IMR-90 (cell line): ENCODE measurements around the gene C3orf18. TPM values are rescaled to one million over a fixed set of nuclear protein-coding genes. Genes with fewer than 3 reads are reported as not detected.

ENCODE experiments used
- ATAC-seq: fragments of 200-7000 bp; cut with Tn5 transposase; 2 replicates; pipeline ENCODE4 v1.9.1; 2020; ENCODE audit warnings: low read depth, mild to moderate bottlenecking, moderate library complexity
- BruUV-seq: library from RNA; stranded (reverse); fragments of 400-500 nt; replicated peaks from 2 replicates; lab custom pipeline; 2021; lab: Mats Ljungman, UMichigan
- CTCF ChIA-PET: fragments of 300-600 bp; formaldehyde crosslinking; extraction: SDS; loops from one replicate; lab custom pipeline; 2021; ENCODE audit warnings: antibody characterized with exemption; lab: Yijun Ruan, JAX
- POLR2A ChIA-PET: fragments of 300-600 bp; sonication (Branson Sonifier 250); formaldehyde crosslinking; loops from one replicate; lab custom pipeline; 2022; ENCODE audit warnings: antibody characterized with exemption; ENCODE audit not compliant: unreplicated experiment; lab: Charles Lee
- DNase-seq: peaks from one replicate; pipeline ENCODE4 v3.0.0; 2013
- H2AFZ ChIP-seq: replicated peaks from 2 replicates; pipeline ENCODE3; 2013; ENCODE audit warnings: low read length, mild to moderate bottlenecking; ENCODE audit not compliant: poor library complexity
- H2AK5ac ChIP-seq: 2 replicates; pipeline ENCODE4 v1.6.1; 2013; ENCODE audit warnings: low read depth, low read length, inconsistent platforms
- H2AK9ac ChIP-seq: replicated peaks from 2 replicates; pipeline ENCODE3; 2013; ENCODE audit warnings: mild to moderate bottlenecking, low read depth, low read length, moderate library complexity; ENCODE audit not compliant: poor library complexity
- H2BK120ac ChIP-seq: 2 replicates; pipeline ENCODE4 v1.6.1; 2013; ENCODE audit warnings: low read depth, low read length, inconsistent platforms
- H2BK15ac ChIP-seq: 3 replicates; pipeline ENCODE4 v1.6.1; 2013; ENCODE audit warnings: low read depth, low read length, inconsistent platforms
- H2BK20ac ChIP-seq: 2 replicates; pipeline ENCODE4 v1.6.1; 2013; ENCODE audit warnings: low read depth, mild to moderate bottlenecking, inconsistent platforms, low read length, moderate library complexity
- H2BK5ac ChIP-seq: 2 replicates; pipeline ENCODE4 v1.6.1; 2013; ENCODE audit warnings: mild to moderate bottlenecking, low read depth, low read length, inconsistent platforms; ENCODE audit not compliant: poor library complexity, severe bottlenecking
- H3K14ac ChIP-seq: replicated peaks from 2 replicates; pipeline ENCODE4 v1.6.1; 2013; ENCODE audit warnings: low read depth, low read length, inconsistent platforms
- H3K18ac ChIP-seq: 2 replicates; pipeline ENCODE4 v1.6.1; 2013; ENCODE audit warnings: low read depth, low read length, control low read depth
- H3K23ac ChIP-seq: 2 replicates; pipeline ENCODE4 v1.6.1; 2013; ENCODE audit warnings: low read depth, low read length, inconsistent platforms
- H3K27ac ChIP-seq: 2 replicates; pipeline ENCODE4 v1.5.1; 2013; ENCODE audit warnings: mild to moderate bottlenecking, control low read depth, low read length; ENCODE audit not compliant: insufficient read depth
- H3K27me3 ChIP-seq: 2 replicates; pipeline ENCODE4 v1.6.1; 2013; ENCODE audit warnings: low read length; ENCODE audit not compliant: control insufficient read depth, insufficient read depth
- H3K36me3 ChIP-seq: 2 replicates; pipeline ENCODE4 v1.6.1; 2013; ENCODE audit warnings: low read length, mixed read lengths; ENCODE audit not compliant: control insufficient read depth, insufficient read depth
- H3K4ac ChIP-seq: 2 replicates; pipeline ENCODE4 v1.6.1; 2013; ENCODE audit warnings: low read depth, low read length, inconsistent platforms
- H3K4me1 ChIP-seq: 2 replicates; pipeline ENCODE4 v1.6.1; 2013; ENCODE audit warnings: low read length, mixed read lengths; ENCODE audit not compliant: control insufficient read depth, insufficient read depth
- H3K4me2 ChIP-seq: 2 replicates; pipeline ENCODE4 v1.6.1; 2013; ENCODE audit warnings: low read depth, mild to moderate bottlenecking, control low read depth, low read length, moderate library complexity
- H3K4me3 ChIP-seq: 2 replicates; pipeline ENCODE4 v1.5.1; 2013; ENCODE audit warnings: low read depth, mild to moderate bottlenecking, control low read depth, low read length, moderate library complexity; ENCODE audit not compliant: insufficient read depth
- H3K56ac ChIP-seq: 2 replicates; pipeline ENCODE4 v1.6.1; 2013; ENCODE audit warnings: low read length, inconsistent platforms; ENCODE audit not compliant: insufficient read depth; ENCODE audit errors: extremely low read depth
- H3K79me1 ChIP-seq, 2 experiments: 2 replicates each; pipeline ENCODE4 v1.6.1; 2013; ENCODE audit warnings: low read length in 2 of 2, inconsistent platforms in 1 of 2, low read depth in 1 of 2
- H3K9ac ChIP-seq: 2 replicates; pipeline ENCODE4 v1.6.1; 2013; ENCODE audit warnings: low read depth, low read length, control low read depth
- H3K9me1 ChIP-seq: 2 replicates; pipeline ENCODE4 v1.6.1; 2013; ENCODE audit warnings: low read length, inconsistent platforms; ENCODE audit not compliant: insufficient read depth
- H3K9me3 ChIP-seq: 2 replicates; pipeline ENCODE4 v1.6.1; 2013; ENCODE audit warnings: low read length; ENCODE audit not compliant: control insufficient read depth, insufficient read depth
- H4K20me1 ChIP-seq: 2 replicates; pipeline ENCODE4 v1.6.1; 2013; ENCODE audit warnings: low read length, inconsistent platforms; ENCODE audit not compliant: insufficient read depth
- H4K5ac ChIP-seq: 2 replicates; pipeline ENCODE4 v1.6.1; 2013; ENCODE audit warnings: mild to moderate bottlenecking, low read depth, low read length, control low read depth
- H4K8ac ChIP-seq, 2 experiments: 2 replicates each; pipeline ENCODE4 v1.6.1; 2013; ENCODE audit warnings: low read depth in 2 of 2, low read length in 2 of 2, control low read depth in 1 of 2, inconsistent platforms in 1 of 2
- H4K91ac ChIP-seq: 2 replicates; pipeline ENCODE4 v1.6.1; 2013; ENCODE audit warnings: low read depth, low read length, inconsistent platforms; ENCODE audit not compliant: insufficient read depth
- BHLHE40 ChIP-seq: fragments of 150-350 bp; IDR thresholded peaks from 2 replicates; pipeline ENCODE4 v1.6.1; 2016; ENCODE audit warnings: mild to moderate bottlenecking, low read depth, low read length
- CEBPB ChIP-seq: IDR thresholded peaks from 2 replicates; pipeline ENCODE4 v1.6.1; 2012; ENCODE audit warnings: low read depth, low read length, improper control_type of control experiment
- CHD1 ChIP-seq: IDR thresholded peaks from 2 replicates; pipeline ENCODE4 v1.6.1; 2012; ENCODE audit warnings: low read depth, low read length, improper control_type of control experiment
- CTCF ChIP-seq: conservative IDR thresholded peaks from 2 replicates; pipeline ENCODE4 v1.5.1; 2012; ENCODE audit warnings: mild to moderate bottlenecking, low read depth, low read length, improper control_type of control experiment
- ELK1 ChIP-seq: fragments of 150-350 bp; IDR thresholded peaks from 2 replicates; pipeline ENCODE4 v1.6.1; 2016; ENCODE audit warnings: low read depth, mild to moderate bottlenecking, low read length, moderate library complexity, borderline replicate concordance
- FOS ChIP-seq: fragments of 150-350 bp; IDR thresholded peaks from 2 replicates; pipeline ENCODE4 v1.6.1; 2016; ENCODE audit warnings: low read depth, low read length
- MAFK ChIP-seq: IDR thresholded peaks from 2 replicates; pipeline ENCODE4 v1.6.1; 2012; ENCODE audit warnings: low read depth, low read length, improper control_type of control experiment
- MAZ ChIP-seq: IDR thresholded peaks from 2 replicates; pipeline ENCODE4 v1.6.1; 2012; ENCODE audit warnings: low read depth, mild to moderate bottlenecking, low read length, improper control_type of control experiment, moderate library complexity, borderline replicate concordance
- MXI1 ChIP-seq: IDR thresholded peaks from 2 replicates; pipeline ENCODE4 v1.6.1; 2012; ENCODE audit warnings: low read depth, mild to moderate bottlenecking, low read length, moderate library complexity, borderline replicate concordance
- NFE2L2 ChIP-seq: fragments of 150-350 bp; IDR thresholded peaks from 2 replicates; pipeline ENCODE4 v1.6.1; 2016; ENCODE audit warnings: low read depth, mild to moderate bottlenecking, low read length
- POLR2A ChIP-seq: IDR thresholded peaks from 2 replicates; pipeline ENCODE4 v1.6.1; 2012; ENCODE audit warnings: mild to moderate bottlenecking, low read depth, low read length
- RAD21 ChIP-seq: IDR thresholded peaks from 2 replicates; pipeline ENCODE4 v1.6.1; 2012; ENCODE audit warnings: low read length, improper control_type of control experiment
- RCOR1 ChIP-seq: IDR thresholded peaks from 2 replicates; pipeline ENCODE4 v1.6.1; 2012; ENCODE audit warnings: mild to moderate bottlenecking, low read length, improper control_type of control experiment; ENCODE audit not compliant: insufficient replicate concordance
- RFX5 ChIP-seq: IDR thresholded peaks from 2 replicates; pipeline ENCODE4 v1.8.0; 2012; ENCODE audit warnings: low read depth, mild to moderate bottlenecking, low read length, moderate library complexity
- SMC3 ChIP-seq: fragments of 150-350 bp; IDR thresholded peaks from 2 replicates; pipeline ENCODE4 v1.6.1; 2016; ENCODE audit warnings: low read depth, mild to moderate bottlenecking, antibody characterized with exemption, low read length, moderate library complexity
- WGBS, 2 experiments: methylation state at CpG; one replicate each; pipeline versions ENCODE4 v1.1.5 to v1.1.7; 2013; ENCODE audit warnings: missing lambda C conversion rate in 2 of 2; ENCODE audit not compliant: insufficient read length in 1 of 2; ENCODE audit errors: extremely low coverage in 2 of 2; 5-methylcytosine and 5-hydroxymethylcytosine counted together
- dilution Hi-C: fragments of 300-500 bp; cut with HindIII; formaldehyde crosslinking; loops from one replicate; pipeline ENCODE4 v1.14.3; 2018; ENCODE audit warnings: low sequenced_read_pairs; ENCODE audit not compliant: unreplicated experiment
- in situ Hi-C: fragments of 300-500 bp; cut with MboI; formaldehyde crosslinking; loops from 3 replicates; pipeline ENCODE4 v1.14.3; 2019; ENCODE audit warnings: low sequenced_read_pairs, inconsistent platforms, mixed read lengths
- intact Hi-C: fragments of 100-400 bp; cut with micrococcal nuclease; formaldehyde crosslinking; loops from 2 replicates; pipeline ENCODE4 v1.10.0; 2022
- polyA plus RNA-seq, 3 experiments: library from polyadenylated mRNA; depleted of rRNA; stranded (reverse); fragments of >200 nt; gene quantifications; 2 replicates each; pipeline ENCODE4 v1.2.3, GENCODE V29; 2012; ENCODE audit warnings: low replicate concordance in 1 of 3
- total RNA-seq: library from RNA; depleted of rRNA; stranded (reverse); fragments of >200 nt; gene quantifications from 2 replicates; pipeline ENCODE4 v1.2.3, GENCODE V29; 2012
- TF ChIP-seq, protein P1 (sequence below): fragments of 150-350 bp; IDR thresholded peaks from 2 replicates; pipeline ENCODE4 v1.6.1; 2017; ENCODE audit warnings: mild to moderate bottlenecking, antibody characterized with exemption, low read length, low read depth

Gene C3orf18
- total and polyA plus RNA-seq, 2 of the 4 experiments (the other 2 are of a cell fraction) = 6.8 to 10.6 TPM

DNA sequence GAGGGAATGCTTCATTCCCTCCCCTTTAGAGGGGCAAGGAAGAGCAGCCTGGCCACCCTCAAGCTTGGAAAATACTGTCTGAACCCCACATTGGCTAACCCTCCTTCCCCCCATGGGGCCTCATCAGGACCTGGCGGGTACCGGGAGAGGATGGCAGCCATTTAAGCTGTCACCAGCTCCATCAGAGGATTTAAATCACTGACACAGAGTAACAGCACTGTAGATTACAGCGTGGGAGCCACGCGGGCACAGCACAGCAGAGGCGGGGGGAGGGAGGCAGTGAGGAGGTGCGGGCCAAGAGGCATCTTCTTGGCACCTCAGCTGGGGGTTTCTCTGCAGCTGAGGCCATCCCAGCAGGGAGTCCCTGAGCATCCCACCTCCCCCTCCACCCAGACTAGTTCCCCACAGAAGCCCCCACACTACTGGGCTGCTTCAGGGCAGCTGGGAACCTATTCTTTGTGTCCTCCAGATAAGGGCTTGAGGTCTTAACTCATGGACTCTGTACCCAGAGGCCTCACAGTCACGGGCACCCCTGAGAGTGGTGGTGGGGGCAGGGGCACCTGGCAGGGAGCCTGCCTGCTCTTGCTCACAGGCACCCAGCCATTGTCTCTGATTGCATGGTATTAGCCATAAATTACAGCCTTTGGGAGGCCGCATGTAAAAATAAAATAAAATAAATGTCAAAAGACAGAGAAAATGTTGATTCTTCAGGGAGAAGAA lies 42.2 kb downstream of the C3orf18 start:
- no peak overlapping the region for H3K9ac ChIP-seq
- no peak overlapping the region for H2AK9ac ChIP-seq
- no peaks in the 10 kb centered on the region for H3K79me1 ChIP-seq
- H3K56ac ChIP-seq = no peak overlapping the region
- H2BK5ac ChIP-seq = no peak overlapping the region
- ChIA-PET CTCF (no interaction called here), POLR2A (no interaction called here)
- H3K18ac ChIP-seq = no peak overlapping the region
- H4K8ac ChIP-seq = no peak overlapping the region
- H2BK120ac ChIP-seq = no peak overlapping the region
- in situ Hi-C loops = no loop called here
- no peak overlapping the region for H3K23ac ChIP-seq
- H4K20me1 ChIP-seq = no peaks in the 10 kb centered on the region
- H2AFZ ChIP-seq = no peak overlapping the region
- ATAC-seq (no peak), DNase-seq (no peak)
- no peaks in the 10 kb centered on the region for H3K9me3 ChIP-seq
- no peak overlapping the region for H2AK5ac ChIP-seq
- H2BK15ac ChIP-seq = no peak overlapping the region
- no peak overlapping the region for H3K14ac ChIP-seq
- H4K5ac ChIP-seq = no peak overlapping the region
- H3K36me3 ChIP-seq = no peaks in the 10 kb centered on the region
- intact Hi-C loops = no loop called here
- no peak overlapping the region for H2BK20ac ChIP-seq
- dilution Hi-C loops = no loop called here
- H3K4me1 ChIP-seq = no peaks in the 10 kb centered on the region
- H3K4me3 ChIP-seq = no peak overlapping the region
- TF ChIP-seq FOS (no peak), RCOR1 (no peak), MAZ (no peak), SMC3 (no peak), MAFK (no peak), BHLHE40 (no peak), POLR2A (no peak), CHD1 (no peak), CTCF (no peak), RFX5 (no peak), ELK1 (no peak), NFE2L2 (no peak), MXI1 (no peak), RAD21 (no peak), CEBPB (no peak)
- TF ChIP-seq, protein P1, sequence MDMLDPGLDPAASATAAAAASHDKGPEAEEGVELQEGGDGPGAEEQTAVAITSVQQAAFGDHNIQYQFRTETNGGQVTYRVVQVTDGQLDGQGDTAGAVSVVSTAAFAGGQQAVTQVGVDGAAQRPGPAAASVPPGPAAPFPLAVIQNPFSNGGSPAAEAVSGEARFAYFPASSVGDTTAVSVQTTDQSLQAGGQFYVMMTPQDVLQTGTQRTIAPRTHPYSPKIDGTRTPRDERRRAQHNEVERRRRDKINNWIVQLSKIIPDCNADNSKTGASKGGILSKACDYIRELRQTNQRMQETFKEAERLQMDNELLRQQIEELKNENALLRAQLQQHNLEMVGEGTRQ = no peak
- no peak overlapping the region for H4K91ac ChIP-seq
- no peaks in the 10 kb centered on the region for H3K9me1 ChIP-seq
- no TSS peak for BruUV-seq
- no peak overlapping the region for H3K4ac ChIP-seq
- H3K4me2 ChIP-seq = no peak overlapping the region
- WGBS, 2 experiments = no CpG with 5 or more reads among the region's 9 CpGs
- no peak overlapping the region for H3K27ac ChIP-seq
- H3K27me3 ChIP-seq = peaks cover 65% of the 10 kb centered on the region
